GM23338 (cell line): ENCODE data around the gene PLXND1. TPM values are rescaled to one million over a fixed set of nuclear protein-coding genes. Genes with fewer than 3 reads are reported as not detected.

Source experiments
- ATAC-seq: fragments of 200-7000 bp; cut with Tn5 transposase; 3 replicates; pipeline ENCODE4 v1.9.1; 2020
- DNase-seq: peaks from one replicate; pipeline ENCODE4 v3.0.0-alpha.2; 2015; ENCODE audit warnings: low spot score
- H2AFZ ChIP-seq: fragments of 200-600 bp; sonication (generic); 2 replicates; pipeline ENCODE4 v1.8.0; 2016; ENCODE audit warnings: antibody characterized with exemption, mild to moderate bottlenecking, moderate library complexity
- H3F3A ChIP-seq: fragments of 200-600 bp; sonication (generic); replicated peaks from 2 replicates; pipeline ENCODE4 v1.8.0; 2017; ENCODE audit warnings: antibody characterized with exemption, mixed run types, low read depth
- H3K27ac ChIP-seq: fragments of 200-600 bp; sonication (generic); 2 replicates; pipeline ENCODE4 v1.6.1; 2016; ENCODE audit warnings: low read depth
- H3K27me3 ChIP-seq: fragments of 200-600 bp; sonication (generic); 2 replicates; pipeline ENCODE4 v1.8.0; 2016; ENCODE audit warnings: mild to moderate bottlenecking, mixed run types, moderate library complexity; ENCODE audit not compliant: insufficient read depth
- H3K36me3 ChIP-seq: fragments of 200-600 bp; sonication (generic); 2 replicates; pipeline ENCODE4 v1.8.0; 2016; ENCODE audit warnings: mild to moderate bottlenecking; ENCODE audit not compliant: insufficient read depth
- H3K4me1 ChIP-seq: fragments of 200-600 bp; sonication (generic); 2 replicates; pipeline ENCODE4 v1.8.0; 2016; ENCODE audit warnings: mild to moderate bottlenecking, moderate library complexity; ENCODE audit not compliant: insufficient read depth
- H3K4me2 ChIP-seq: fragments of 200-600 bp; sonication (generic); 2 replicates; pipeline ENCODE4 v1.7.1; 2017; ENCODE audit warnings: mixed run types
- H3K4me3 ChIP-seq: fragments of 200-600 bp; sonication (generic); 2 replicates; pipeline ENCODE4 v1.6.1; 2016; ENCODE audit warnings: mixed run types
- H3K79me2 ChIP-seq: fragments of 200-600 bp; sonication (generic); replicated peaks from 2 replicates; pipeline ENCODE4 v1.8.0; 2017; ENCODE audit warnings: mild to moderate bottlenecking; ENCODE audit not compliant: insufficient read depth
- H3K9me2 ChIP-seq: fragments of 200-600 bp; sonication (generic); 2 replicates; pipeline ENCODE4 v1.8.0; 2017; ENCODE audit not compliant: insufficient read depth
- H4K20me1 ChIP-seq: fragments of 200-600 bp; sonication (generic); replicated peaks from 2 replicates; pipeline ENCODE4 v1.8.0; 2017; ENCODE audit warnings: mild to moderate bottlenecking; ENCODE audit not compliant: insufficient read depth
- H3K27ac Mint-ChIP-seq: 2 replicates; pipeline ENCODE4 v1.8.0; 2020; ENCODE audit warnings: inconsistent platforms, mild to moderate bottlenecking, moderate library complexity, mixed read lengths
- H3K27me3 Mint-ChIP-seq: 3 replicates; pipeline ENCODE4 v1.8.0; 2022; ENCODE audit warnings: low read depth, mild to moderate bottlenecking, moderate library complexity, mixed read lengths, inconsistent platforms; ENCODE audit not compliant: insufficient read depth, poor library complexity
- H3K36me3 Mint-ChIP-seq: 3 replicates; pipeline ENCODE4 v1.8.0; 2021; ENCODE audit warnings: low read depth, mild to moderate bottlenecking, inconsistent platforms, moderate library complexity, mixed read lengths
- H3K4me1 Mint-ChIP-seq: 3 replicates; pipeline ENCODE4 v1.8.0; 2020; ENCODE audit warnings: mild to moderate bottlenecking, inconsistent platforms, mixed read lengths
- H3K4me3 Mint-ChIP-seq: 3 replicates; pipeline ENCODE4 v1.8.0; 2021; ENCODE audit warnings: moderate library complexity, mild to moderate bottlenecking, inconsistent platforms, mixed read lengths
- H3K9me3 Mint-ChIP-seq: 3 replicates; pipeline ENCODE4 v1.8.0; 2020; ENCODE audit warnings: moderate library complexity, mild to moderate bottlenecking, inconsistent platforms, mixed read lengths
- CREB1 ChIP-seq: fragments of 250-450 bp; sonication (Bioruptor Pico); IDR thresholded peaks from 2 replicates; pipeline ENCODE4 v1.5.0; 2020; ENCODE audit warnings: low read depth, mild to moderate bottlenecking, moderate library complexity
- CTCF ChIP-seq, 2 experiments: fragments of 200-600 bp in 1 of 2; sonication (generic) in 1 of 2; conservative IDR thresholded peaks; 2 replicates each; pipeline versions ENCODE4 v1.5.1 to v1.6.1; 2016 to 2017; ENCODE audit warnings: antibody characterized with exemption in 2 of 2, low read depth in 2 of 2, mild to moderate bottlenecking in 2 of 2, moderate library complexity in 1 of 2
- EZH2 ChIP-seq: fragments of 200-600 bp; sonication (generic); IDR thresholded peaks from one replicate; pipeline ENCODE4 v1.8.0; 2017; ENCODE audit warnings: antibody characterized with exemption, mild to moderate bottlenecking, low read depth; ENCODE audit not compliant: unreplicated experiment
- EZH2phosphoT487 ChIP-seq: fragments of 200-600 bp; sonication (generic); IDR thresholded peaks from one replicate; pipeline ENCODE4 v1.8.1; 2018; ENCODE audit warnings: antibody characterized with exemption; ENCODE audit not compliant: unreplicated experiment
- JUNB ChIP-seq: IDR thresholded peaks from one replicate; pipeline ENCODE4 v1.6.1; 2016; ENCODE audit warnings: antibody characterized with exemption; ENCODE audit not compliant: unreplicated experiment
- POLR2AphosphoS5 ChIP-seq: IDR thresholded peaks from 2 replicates; pipeline ENCODE4 v1.6.1; 2016; ENCODE audit warnings: antibody characterized with exemption, low read depth
- STAT1 ChIP-seq: IDR thresholded peaks from one replicate; pipeline ENCODE4 v1.6.1; 2016; ENCODE audit warnings: antibody characterized with exemption; ENCODE audit not compliant: unreplicated experiment
- ZNF114 ChIP-seq: fragments of 250-450 bp; sonication (Bioruptor Pico); IDR thresholded peaks from 2 replicates; pipeline ENCODE4 v1.5.0; 2020; ENCODE audit warnings: mild to moderate bottlenecking, moderate library complexity
- ZNF331 ChIP-seq: fragments of 250-450 bp; sonication (Bioruptor Pico); IDR thresholded peaks from 2 replicates; pipeline ENCODE4 v1.5.0; 2020; ENCODE audit warnings: low read depth, mild to moderate bottlenecking, moderate library complexity
- polyA plus RNA-seq: library from polyadenylated mRNA; unstranded; fragments of >200 nt; fragmentation: Nextera tagmentation; extraction: Ambion mirVana; gene quantifications from 2 replicates; pipeline ENCODE4 v1.2.1, GENCODE V29; 2016
- total RNA-seq: library from RNA; depleted of rRNA; stranded (reverse); fragments of >200 nt; shearing (Covaris generic); gene quantifications from 2 replicates; pipeline ENCODE4 v1.2.3, GENCODE V29; 2014
- TF ChIP-seq, protein P1 (sequence below): IDR thresholded peaks from one replicate; pipeline ENCODE4 v1.6.1; 2018; ENCODE audit warnings: antibody characterized with exemption; ENCODE audit not compliant: unreplicated experiment
- TF ChIP-seq, protein P2 (sequence below): IDR thresholded peaks from 2 replicates; pipeline ENCODE4 v1.6.1; 2016; ENCODE audit warnings: antibody characterized with exemption

PLXND1 gene
- total and polyA plus RNA-seq, 2 experiments from 2014 or later, result 13.3 to 60.4 TPM

DNA sequence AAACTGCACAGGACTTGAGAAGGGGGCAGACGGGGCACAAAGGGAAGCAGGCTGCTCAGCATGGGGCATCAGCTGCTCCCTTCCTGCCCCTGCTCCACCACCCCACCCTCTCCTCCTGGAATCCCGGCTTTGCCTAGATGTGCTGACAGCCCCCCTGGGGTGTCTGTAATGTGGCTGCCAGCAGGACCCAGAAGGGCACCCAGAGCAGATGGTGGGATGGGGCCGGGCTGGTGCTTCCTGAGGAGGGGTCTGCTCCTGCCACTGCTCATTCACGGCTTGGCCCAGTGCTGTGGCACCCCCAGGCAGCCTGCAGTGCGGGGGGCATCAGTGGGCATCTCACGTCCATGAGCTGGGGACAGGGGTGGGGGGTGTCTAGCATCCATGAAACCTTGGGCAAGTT is 53.3 kb downstream of the PLXND1 start:
- peaks cover 4% of the 10 kb centered on the region; the same call in 1 of the 2 replicates for H3K4me1 ChIP-seq
- H3K9me3 Mint-ChIP-seq, result no peaks in the 10 kb centered on the region
- no peaks in the 10 kb centered on the region for H3K36me3 Mint-ChIP-seq
- H3K9me2 ChIP-seq, result no peaks in the 10 kb centered on the region
- H3K4me1 Mint-ChIP-seq, result peaks cover 38% of the 10 kb centered on the region
- H3K4me3 Mint-ChIP-seq, result no peak overlapping the region
- no peak overlapping the region for H3K27ac Mint-ChIP-seq
- TF ChIP-seq ZNF114 (CRISPR knock-in tag) (no peak), POLR2AphosphoS5 (no peak), CTCF (conservative IDR thresholded peaks at IDR 0.05; ENCODE audit: low read depth in 2 of 2) (no peak), STAT1 (no peak)
- TF ChIP-seq, protein P1, sequence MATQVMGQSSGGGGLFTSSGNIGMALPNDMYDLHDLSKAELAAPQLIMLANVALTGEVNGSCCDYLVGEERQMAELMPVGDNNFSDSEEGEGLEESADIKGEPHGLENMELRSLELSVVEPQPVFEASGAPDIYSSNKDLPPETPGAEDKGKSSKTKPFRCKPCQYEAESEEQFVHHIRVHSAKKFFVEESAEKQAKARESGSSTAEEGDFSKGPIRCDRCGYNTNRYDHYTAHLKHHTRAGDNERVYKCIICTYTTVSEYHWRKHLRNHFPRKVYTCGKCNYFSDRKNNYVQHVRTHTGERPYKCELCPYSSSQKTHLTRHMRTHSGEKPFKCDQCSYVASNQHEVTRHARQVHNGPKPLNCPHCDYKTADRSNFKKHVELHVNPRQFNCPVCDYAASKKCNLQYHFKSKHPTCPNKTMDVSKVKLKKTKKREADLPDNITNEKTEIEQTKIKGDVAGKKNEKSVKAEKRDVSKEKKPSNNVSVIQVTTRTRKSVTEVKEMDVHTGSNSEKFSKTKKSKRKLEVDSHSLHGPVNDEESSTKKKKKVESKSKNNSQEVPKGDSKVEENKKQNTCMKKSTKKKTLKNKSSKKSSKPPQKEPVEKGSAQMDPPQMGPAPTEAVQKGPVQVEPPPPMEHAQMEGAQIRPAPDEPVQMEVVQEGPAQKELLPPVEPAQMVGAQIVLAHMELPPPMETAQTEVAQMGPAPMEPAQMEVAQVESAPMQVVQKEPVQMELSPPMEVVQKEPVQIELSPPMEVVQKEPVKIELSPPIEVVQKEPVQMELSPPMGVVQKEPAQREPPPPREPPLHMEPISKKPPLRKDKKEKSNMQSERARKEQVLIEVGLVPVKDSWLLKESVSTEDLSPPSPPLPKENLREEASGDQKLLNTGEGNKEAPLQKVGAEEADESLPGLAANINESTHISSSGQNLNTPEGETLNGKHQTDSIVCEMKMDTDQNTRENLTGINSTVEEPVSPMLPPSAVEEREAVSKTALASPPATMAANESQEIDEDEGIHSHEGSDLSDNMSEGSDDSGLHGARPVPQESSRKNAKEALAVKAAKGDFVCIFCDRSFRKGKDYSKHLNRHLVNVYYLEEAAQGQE, result no peak
- ATAC-seq (no peak), DNase-seq (no peak)
- no peak overlapping the region for H3K27ac ChIP-seq
- H3K4me3 ChIP-seq, result no peak overlapping the region
- H2AFZ ChIP-seq, result no peak overlapping the region
- H3F3A ChIP-seq, result no peaks in the 10 kb centered on the region
- no peaks in the 10 kb centered on the region for H3K27me3 ChIP-seq
- peaks cover 18% of the 10 kb centered on the region for H3K27me3 Mint-ChIP-seq
- H3K79me2 ChIP-seq, result no peaks in the 10 kb centered on the region
- H4K20me1 ChIP-seq, result no peaks in the 10 kb centered on the region
- no peak overlapping the region for H3K4me2 ChIP-seq
- no peaks in the 10 kb centered on the region for H3K36me3 ChIP-seq

GRCh38 chr3:129552287-129553050 is 54.0 kb downstream of the PLXND1 start:
- H3K4me1 Mint-ChIP-seq, result peaks cover 31% of the 10 kb centered on the region
- Histone ChIP-seq H2AFZ (no peak overlapping the region), H3K27ac (no peak overlapping the region), H3F3A (no peaks in the 10 kb centered on the region), H3K4me2 (no peak overlapping the region), H3K27me3 (no peaks in the 10 kb centered on the region), H3K9me2 (no peaks in the 10 kb centered on the region), H3K36me3 (no peaks in the 10 kb centered on the region), H3K79me2 (no peaks in the 10 kb centered on the region), H3K4me3 (no peak overlapping the region), H3K4me1 (peaks cover 4% of the 10 kb centered on the region; the same call in 1 of the 2 replicates), H4K20me1 (no peaks in the 10 kb centered on the region)
- ATAC-seq, result no peak
- H3K27me3 Mint-ChIP-seq, result peaks cover 18% of the 10 kb centered on the region
- no peaks in the 10 kb centered on the region for H3K36me3 Mint-ChIP-seq
- H3K4me3 Mint-ChIP-seq, result no peak overlapping the region; the same call in 2 of the 3 replicates
- no peaks in the 10 kb centered on the region for H3K9me3 Mint-ChIP-seq
- no peak overlapping the region for H3K27ac Mint-ChIP-seq
- no peak for DNase-seq
- TF ChIP-seq, protein P2, sequence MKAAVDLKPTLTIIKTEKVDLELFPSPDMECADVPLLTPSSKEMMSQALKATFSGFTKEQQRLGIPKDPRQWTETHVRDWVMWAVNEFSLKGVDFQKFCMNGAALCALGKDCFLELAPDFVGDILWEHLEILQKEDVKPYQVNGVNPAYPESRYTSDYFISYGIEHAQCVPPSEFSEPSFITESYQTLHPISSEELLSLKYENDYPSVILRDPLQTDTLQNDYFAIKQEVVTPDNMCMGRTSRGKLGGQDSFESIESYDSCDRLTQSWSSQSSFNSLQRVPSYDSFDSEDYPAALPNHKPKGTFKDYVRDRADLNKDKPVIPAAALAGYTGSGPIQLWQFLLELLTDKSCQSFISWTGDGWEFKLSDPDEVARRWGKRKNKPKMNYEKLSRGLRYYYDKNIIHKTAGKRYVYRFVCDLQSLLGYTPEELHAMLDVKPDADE, result no peak
- TF ChIP-seq EZH2, result no peak
- TF ChIP-seq STAT1, result no peak
- TF ChIP-seq ZNF331 (CRISPR knock-in tag), result no peak
- TF ChIP-seq CREB1 (CRISPR knock-in tag), result no peak
- TF ChIP-seq ZNF114 (CRISPR knock-in tag), result no peak
- no peak for TF ChIP-seq JUNB
- no peak for TF ChIP-seq EZH2phosphoT487
